Nucleus accumbens (tissue), 56 donors: ENCODE results near the gene CD276.
A peak's percentile ranks its signal among the peaks of the same experiment; 100 is the strongest.

Experiments used
- DNase-seq, 56 donors: peaks; one replicate each; lab custom pipeline; 2025; lab: John Stamatoyannopoulos, UW

Gene CD276

GRCh38 chr15:73745073-73745472, 60.9 kb downstream of the CD276 start:
- peak in 10 of 56 donors; percentile 11 to 48 (median 26) for DNase-seq

- DNase-seq = no peak
Measured at GRCh38 chr15:73746261-73746660, 62.1 kb downstream of the CD276 start.

- DNase-seq = no peak
Measured at GRCh38 chr15:73746883-73747282, 62.7 kb downstream of the CD276 start.

GRCh38 chr15:73747847-73748590, 63.8 kb downstream of the CD276 start:
- DNase-seq = no peak

GRCh38 chr15:73748730-73749129, 64.5 kb downstream of the CD276 start:
- DNase-seq = peak in 2 of 56 donors; percentile 14 to 29

- no peak for DNase-seq
Measured at GRCh38 chr15:73749533-73749932, 65.3 kb downstream of the CD276 start.

- DNase-seq = no peak
Measured at GRCh38 chr15:73749971-73750370, 65.8 kb downstream of the CD276 start.

- no peak for DNase-seq
Measured at GRCh38 chr15:73750438-73750837, 66.3 kb downstream of the CD276 start.

GRCh38 chr15:73750951-73751350, 66.8 kb downstream of the CD276 start:
- DNase-seq = no peak

GRCh38 chr15:73751511-73751898, 67.3 kb downstream of the CD276 start:
- DNase-seq = peak in 6 of 56 donors; percentile 9 to 51 (median 23)

GRCh38 chr15:73751899-73752805, 68.0 kb downstream of the CD276 start:
- DNase-seq = peak in 1 of 56 donors; percentile 58

GRCh38 chr15:73752806-73753193, 68.6 kb downstream of the CD276 start:
- peak in 3 of 56 donors; percentile 17 to 39 (median 37) for DNase-seq

GRCh38 chr15:73753250-73754130, 69.3 kb downstream of the CD276 start, which contains the start of gene INSYN1:
Gene INSYN1 (minus strand): TSS chr15:73753351. CDS start chr15:73751130, 2,221 bp downstream.
- peak in 20 of 56 donors; percentile 9 to 70 (median 36) for DNase-seq

- no peak for DNase-seq
Measured at GRCh38 chr15:73754461-73754860, 70.3 kb downstream of the CD276 start.

- DNase-seq = no peak
Measured at GRCh38 chr15:73755481-73755880, 71.3 kb downstream of the CD276 start.

- DNase-seq = no peak
Measured at GRCh38 chr15:73755946-73756345, 71.8 kb downstream of the CD276 start.

- DNase-seq = no peak
Measured at GRCh38 chr15:73756390-73756789, 72.2 kb downstream of the CD276 start.

GRCh38 chr15:73756947-73757513, 72.8 kb downstream of the CD276 start:
- DNase-seq = peak in 1 of 56 donors; percentile 26

- no peak for DNase-seq
Measured at GRCh38 chr15:73757571-73757970, 73.4 kb downstream of the CD276 start.

- no peak for DNase-seq
Measured at GRCh38 chr15:73758461-73758860, 74.3 kb downstream of the CD276 start.
